Activated CD8-positive, alpha-beta memory T cell treated with anti-CD3 and anti-CD28 coated beads for 36 hours (primary cell): Measurements from ENCODE around the gene KCNJ16. TPM values are rescaled to one million over a fixed set of nuclear protein-coding genes. Genes with fewer than 3 reads are reported as not detected.

Experiments
- CTCF ChIA-PET: fragments of 350-600 bp; sonication (Branson Sonifier 250); formaldehyde crosslinking; loops from one replicate; lab custom pipeline; 2021; ENCODE audit warnings: antibody characterized with exemption; lab: Charles Lee
- POLR2A ChIA-PET: fragments of 350-600 bp; sonication (Branson Sonifier 250); formaldehyde crosslinking; loops from one replicate; lab custom pipeline; 2021; ENCODE audit warnings: antibody characterized with exemption; lab: Charles Lee
- total RNA-seq, 2 experiments: library from RNA; stranded (reverse); gene quantifications; one replicate each; pipeline ENCODE4 v1.2.3, GENCODE V29; 2021

KCNJ16 gene
- total RNA-seq, 2 experiments from 2014 or later: not detected

- POLR2A ChIA-PET: no interaction called here
- CTCF ChIA-PET: no interaction called here
Observed at GRCh38 chr17:70060415-70060814, 14.6 kb upstream of the KCNJ16 start.

GRCh38 chr17:70067134-70067533 is 7.9 kb upstream of the KCNJ16 start:
- POLR2A ChIA-PET: no interaction called here
- CTCF ChIA-PET: no interaction called here

GRCh38 chr17:70070305-70071027 is 4.6 kb upstream of the KCNJ16 start:
- POLR2A ChIA-PET: no interaction called here
- CTCF ChIA-PET: no interaction called here

- ChIA-PET CTCF (no interaction called here), POLR2A (no interaction called here)
Observed at GRCh38 chr17:70071127-70071526, 3.9 kb upstream of the KCNJ16 start.

- ChIA-PET CTCF (no interaction called here), POLR2A (no interaction called here)
Observed at GRCh38 chr17:70071620-70072019, 3.4 kb upstream of the KCNJ16 start.

- POLR2A ChIA-PET: no interaction called here
Observed at GRCh38 chr17:70072546-70073309, 2.3 kb upstream of the KCNJ16 start.

GRCh38 chr17:70073310-70073709 is 1.7 kb upstream of the KCNJ16 start:
- ChIA-PET POLR2A (no interaction called here), CTCF (interaction anchor here (0.6 kb wide), 1 partner anchor 11 kb away, joined by 4 read pairs; no protein-coding TSS in a partner anchor)

More at GRCh38 chr17:70072546-70073309, 2.3 kb upstream of the KCNJ16 start:
- CTCF ChIA-PET: no interaction called here

- CTCF ChIA-PET: interaction anchor here (0.6 kb wide), 1 partner anchor 12 kb away, joined by 4 read pairs; no protein-coding TSS in a partner anchor
- POLR2A ChIA-PET: no interaction called here
Observed at GRCh38 chr17:70073799-70074198, 1.2 kb upstream of the KCNJ16 start.

GRCh38 chr17:70074236-70074830 is 692 bp upstream of the KCNJ16 start:
- ChIA-PET CTCF (no interaction called here), POLR2A (no interaction called here)

- ChIA-PET CTCF (no interaction called here), POLR2A (no interaction called here)
Observed at GRCh38 chr17:70076189-70076588, 1.2 kb downstream of the KCNJ16 start.

GRCh38 chr17:70076831-70077230 is 1.8 kb downstream of the KCNJ16 start:
- ChIA-PET CTCF (no interaction called here), POLR2A (no interaction called here)

GRCh38 chr17:70078549-70078948 is 3.5 kb downstream of the KCNJ16 start:
- ChIA-PET CTCF (no interaction called here), POLR2A (no interaction called here)

- ChIA-PET CTCF (no interaction called here), POLR2A (no interaction called here)
Observed at GRCh38 chr17:70078994-70079531, 4.0 kb downstream of the KCNJ16 start.

GRCh38 chr17:70080541-70081347 is 5.7 kb downstream of the KCNJ16 start:
- ChIA-PET CTCF (no interaction called here), POLR2A (no interaction called here)

- POLR2A ChIA-PET: no interaction called here
- CTCF ChIA-PET: no interaction called here
Observed at GRCh38 chr17:70081885-70082284, 6.9 kb downstream of the KCNJ16 start.

- CTCF ChIA-PET: no interaction called here
Observed at GRCh38 chr17:70084476-70084875, 9.5 kb downstream of the KCNJ16 start.

GRCh38 chr17:70086516-70086915 is 11.5 kb downstream of the KCNJ16 start:
- CTCF ChIA-PET: no interaction called here
- POLR2A ChIA-PET: no interaction called here

More at GRCh38 chr17:70084476-70084875, 9.5 kb downstream of the KCNJ16 start:
- POLR2A ChIA-PET: no interaction called here

GRCh38 chr17:70089513-70090148 is 14.6 kb downstream of the KCNJ16 start:
- ChIA-PET POLR2A (no interaction called here), CTCF (no interaction called here)

GRCh38 chr17:70091005-70091568 is 16.1 kb downstream of the KCNJ16 start:
- CTCF ChIA-PET: no interaction called here
- POLR2A ChIA-PET: no interaction called here
